Stomach smooth muscle (tissue), 2 donors: ENCODE results near the gene OOSP4B.
"Not testable (repeated sequence)": the region's sequence is repeated elsewhere in the genome, so short reads cannot be mapped to it uniquely, and the experiment has no call there.

Experiments used
- H3K27ac ChIP-seq: one replicate; pipeline ENCODE4 v1.7.0; 2013; ENCODE audit warnings: mild to moderate bottlenecking, low read length, inconsistent platforms
- H3K27me3 ChIP-seq, 2 donors: one replicate each; pipeline ENCODE4 v1.7.0; 2013; ENCODE audit warnings: low read length in 2 of 2; ENCODE audit not compliant: insufficient read depth in 2 of 2, control insufficient read depth in 1 of 2
- H3K36me3 ChIP-seq, 2 donors: one replicate each; pipeline ENCODE4 v1.7.0; 2013; ENCODE audit warnings: low read length in 2 of 2; ENCODE audit not compliant: control insufficient read depth in 2 of 2, insufficient read depth in 2 of 2
- H3K4me1 ChIP-seq: one replicate; pipeline ENCODE4 v1.7.0; 2013; ENCODE audit warnings: low read length; ENCODE audit not compliant: control insufficient read depth, insufficient read depth
- H3K4me3 ChIP-seq, 2 donors: one replicate each; pipeline ENCODE4 v1.7.0; 2013; ENCODE audit warnings: low read length in 2 of 2
- H3K9ac ChIP-seq, 2 donors: one replicate each; pipeline ENCODE4 v1.7.0; 2013; ENCODE audit warnings: low read length in 2 of 2, mild to moderate bottlenecking in 1 of 2
- H3K9me3 ChIP-seq, 2 donors: one replicate each; pipeline ENCODE4 v1.7.0; 2013; ENCODE audit warnings: low read length in 2 of 2; ENCODE audit not compliant: control insufficient read depth in 2 of 2
- donor health status: healthy.
- donor health status: Pancreatic carcinoma.

Gene OOSP4B

GRCh38 chr11:59999691-60000090 lies 17.3 kb upstream of the OOSP4B start:
- Histone ChIP-seq H3K9ac (no peak overlapping the region), H3K9me3 (no peaks in the 10 kb centered on the region), H3K27me3 (no peaks in the 10 kb centered on the region), H3K36me3 (no peaks in the 10 kb centered on the region), H3K4me1 (no peaks in the 10 kb centered on the region), H3K4me3 (no peak overlapping the region), H3K27ac (no peak overlapping the region)

GRCh38 chr11:60003729-60004128 lies 13.3 kb upstream of the OOSP4B start:
- no peak overlapping the region for H3K27ac ChIP-seq
- H3K27me3 ChIP-seq = no peaks in the 10 kb centered on the region
- no peak overlapping the region for H3K9ac ChIP-seq
- H3K4me1 ChIP-seq = no peaks in the 10 kb centered on the region
- H3K36me3 ChIP-seq = no peaks in the 10 kb centered on the region
- H3K4me3 ChIP-seq = no peak overlapping the region
- no peaks in the 10 kb centered on the region for H3K9me3 ChIP-seq

GRCh38 chr11:60005360-60005759 lies 11.6 kb upstream of the OOSP4B start:
- no peaks in the 10 kb centered on the region for H3K4me1 ChIP-seq
- H3K4me3 ChIP-seq = no peak overlapping the region
- H3K9me3 ChIP-seq = no peaks in the 10 kb centered on the region
- H3K36me3 ChIP-seq = no peaks in the 10 kb centered on the region
- H3K27ac ChIP-seq = no peak overlapping the region
- no peak overlapping the region for H3K9ac ChIP-seq
- H3K27me3 ChIP-seq = no peaks in the 10 kb centered on the region

GRCh38 chr11:60018058-60018457 lies 1.1 kb downstream of the OOSP4B start:
- Histone ChIP-seq H3K9ac (no peak overlapping the region), H3K9me3 (no peaks in the 10 kb centered on the region), H3K4me1 (no peaks in the 10 kb centered on the region)

GRCh38 chr11:60020376-60020775 lies 3.4 kb downstream of the OOSP4B start:
- not testable (repeated sequence) for H3K36me3 ChIP-seq

More at GRCh38 chr11:60018058-60018457, 1.1 kb downstream of the OOSP4B start:
- H3K4me3 ChIP-seq = no peak overlapping the region
- no peak overlapping the region for H3K27ac ChIP-seq
- H3K27me3 ChIP-seq = no peaks in the 10 kb centered on the region
- no peaks in the 10 kb centered on the region for H3K36me3 ChIP-seq

GRCh38 chr11:60029015-60029632 lies 12.1 kb downstream of the OOSP4B start:
- H3K27me3 ChIP-seq = no peaks in the 10 kb centered on the region
- no peak overlapping the region for H3K9ac ChIP-seq
- H3K36me3 ChIP-seq = no peaks in the 10 kb centered on the region
- H3K9me3 ChIP-seq = no peaks in the 10 kb centered on the region
- H3K27ac ChIP-seq = no peak overlapping the region
- H3K4me3 ChIP-seq = no peak overlapping the region
- no peaks in the 10 kb centered on the region for H3K4me1 ChIP-seq

More at GRCh38 chr11:60020376-60020775, 3.4 kb downstream of the OOSP4B start:
- H3K27ac ChIP-seq, H3K4me1 ChIP-seq, H3K27me3 ChIP-seq, H3K4me3 ChIP-seq, H3K9me3 ChIP-seq, H3K9ac ChIP-seq: not testable (repeated sequence)

- no peak within 1 kb of the TSS for H3K9ac ChIP-seq
- H3K27me3 ChIP-seq = no peaks in the 10 kb centered on the region
- H3K27ac ChIP-seq = no peak within 1 kb of the TSS
- no peaks in the 10 kb centered on the region for H3K36me3 ChIP-seq
- H3K4me1 ChIP-seq = no peaks in the 10 kb centered on the region
- H3K9me3 ChIP-seq = no peaks in the 10 kb centered on the region
- H3K4me3 ChIP-seq = no peak within 1 kb of the TSS
These were observed 23.1 kb downstream of the OOSP4B start, which contains the start of gene OOSP2 for GRCh38 chr11:60040109-60040508. Gene OOSP2 (plus strand): TSS chr11:60040409. CDS start chr11:60040460, 51 bp downstream.

GRCh38 chr11:60050422-60050821 lies 33.4 kb downstream of the OOSP4B start:
- not testable (repeated sequence) for H3K27me3 ChIP-seq, H3K9me3 ChIP-seq, H3K36me3 ChIP-seq, H3K9ac ChIP-seq, H3K27ac ChIP-seq, H3K4me1 ChIP-seq, H3K4me3 ChIP-seq

- not testable (repeated sequence) for H3K4me3 ChIP-seq, H3K9me3 ChIP-seq, H3K36me3 ChIP-seq, H3K27me3 ChIP-seq, H3K4me1 ChIP-seq, H3K27ac ChIP-seq, H3K9ac ChIP-seq
These were observed 33.9 kb downstream of the OOSP4B start for GRCh38 chr11:60050839-60051238.

- Histone ChIP-seq H3K27me3 (no peaks in the 10 kb centered on the region), H3K36me3 (no peaks in the 10 kb centered on the region), H3K9ac (no peak within 1 kb of the TSS), H3K27ac (no peak within 1 kb of the TSS), H3K9me3 (no peaks in the 10 kb centered on the region), H3K4me1 (no peaks in the 10 kb centered on the region), H3K4me3 (no peak within 1 kb of the TSS)
These were observed 39.5 kb downstream of the OOSP4B start, which contains the start of gene MS4A3 for GRCh38 chr11:60056349-60056969. Gene MS4A3 (plus strand): TSS chr11:60056665. CDS start chr11:60061161, 4,496 bp downstream.

GRCh38 chr11:60059052-60059451 lies 42.1 kb downstream of the OOSP4B start:
- H3K9me3 ChIP-seq = no peaks in the 10 kb centered on the region
- H3K27me3 ChIP-seq = no peaks in the 10 kb centered on the region
- no peaks in the 10 kb centered on the region for H3K4me1 ChIP-seq
- H3K4me3 ChIP-seq = no peak overlapping the region
- H3K36me3 ChIP-seq = no peaks in the 10 kb centered on the region
- H3K9ac ChIP-seq = no peak overlapping the region
- no peak overlapping the region for H3K27ac ChIP-seq
